Left renal cortex interstitium (tissue), 4 donors: ENCODE results near the gene SPDYE4. TPM values are rescaled to one million over a fixed set of nuclear protein-coding genes. Genes with fewer than 3 reads are reported as not detected.

Experiments used
- DNase-seq, 4 donors: peaks; one replicate each; pipeline ENCODE4 v3.0.0-alpha.2; 2013; ENCODE audit warnings: low read depth in 4 of 4, low spot score in 2 of 4, missing footprints in 1 of 4
- polyA plus RNA-seq, 4 donors: library from polyadenylated mRNA; unstranded; fragments of 120-200 nt; gene quantifications; one replicate each; pipeline ENCODE4 v1.2.1, GENCODE V29; 2013; ENCODE audit not compliant: insufficient read length in 4 of 4

The SPDYE4 gene
- polyA plus RNA-seq, 4 donors, result 0.43 TPM; not detected in 3

DNA sequence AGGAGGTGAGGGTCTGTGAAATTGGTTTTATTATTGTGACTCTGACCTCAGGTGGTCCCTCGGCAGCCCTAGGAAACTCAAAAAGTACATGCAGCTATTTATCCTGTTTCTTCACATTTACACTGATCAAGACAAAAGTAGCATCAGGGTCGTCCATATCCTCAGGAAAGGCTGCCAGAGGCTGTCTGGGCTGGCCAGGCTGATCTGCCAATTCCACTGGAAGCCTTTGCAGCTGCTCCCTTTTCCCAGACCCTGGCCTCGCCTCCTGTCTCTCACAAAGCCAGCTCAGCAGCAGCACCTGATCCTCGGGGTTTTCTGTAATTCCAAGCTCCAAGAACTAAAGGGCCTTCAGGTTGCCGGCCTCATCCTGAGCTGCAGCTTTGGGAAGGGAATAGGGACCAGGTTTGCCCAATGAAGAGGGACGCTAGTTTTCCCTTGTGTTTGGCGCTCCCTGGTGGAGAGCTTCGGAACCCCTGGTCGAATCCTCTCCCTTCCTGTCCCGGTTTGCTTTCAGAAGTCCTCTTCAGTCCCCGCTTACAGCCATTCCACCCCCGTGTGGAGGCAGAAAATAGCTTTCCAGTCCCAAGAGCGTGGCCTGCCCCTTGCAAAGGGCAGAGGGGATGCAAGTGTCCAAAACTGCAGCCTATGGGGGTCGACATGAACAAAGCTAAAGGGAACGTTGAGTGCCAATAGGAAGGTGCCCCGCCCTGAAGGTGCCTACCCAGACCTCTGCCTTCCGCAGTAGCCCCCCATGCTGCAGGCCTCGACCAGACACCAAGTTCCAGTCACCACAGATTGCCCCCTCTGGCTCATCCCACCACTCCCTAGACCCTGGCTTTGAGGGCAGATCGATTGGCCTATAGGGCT lies 27.4 kb upstream of the SPDYE4 start:
- peak; percentile 51 to 71 (median 62) for DNase-seq

DNA sequence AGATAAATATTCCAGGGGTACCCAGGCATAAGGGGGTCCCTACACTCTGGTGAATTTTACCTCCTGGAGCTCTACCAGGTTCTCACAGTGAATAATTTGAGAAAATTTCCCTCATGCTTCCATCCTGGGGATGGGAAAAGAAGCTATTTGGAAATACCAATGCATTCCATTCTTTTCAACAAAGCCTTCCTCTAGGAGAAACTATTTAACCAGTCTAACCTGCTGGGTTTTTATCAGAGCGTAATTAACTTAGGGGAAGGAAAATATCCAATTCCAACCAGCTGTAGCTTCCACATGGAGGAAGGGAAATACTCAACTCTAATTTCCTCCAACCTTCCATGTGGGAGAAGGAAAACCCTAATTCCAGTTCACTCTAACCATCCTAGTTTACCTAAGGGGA lies 23.8 kb upstream of the SPDYE4 start:
- no peak for DNase-seq

DNA sequence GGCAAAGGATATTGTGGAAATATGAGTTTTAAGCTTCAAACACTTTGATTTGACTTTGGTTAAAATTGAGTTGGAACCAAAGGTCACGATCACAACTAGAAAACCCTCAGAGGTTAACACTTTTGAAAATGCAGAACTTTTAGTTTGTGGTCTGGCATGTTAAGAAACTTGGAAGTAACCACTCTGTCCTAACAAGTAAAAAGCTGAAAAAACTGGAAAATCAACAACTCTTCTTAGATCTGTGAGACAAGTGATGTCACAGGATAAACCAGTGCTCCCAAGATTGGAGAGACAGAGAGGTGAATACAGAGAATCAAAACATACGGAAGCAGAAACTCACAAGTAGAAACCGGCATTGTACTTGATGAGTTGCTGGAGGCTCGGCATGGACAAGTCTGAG lies 23.4 kb upstream of the SPDYE4 start:
- DNase-seq, result no peak

DNA sequence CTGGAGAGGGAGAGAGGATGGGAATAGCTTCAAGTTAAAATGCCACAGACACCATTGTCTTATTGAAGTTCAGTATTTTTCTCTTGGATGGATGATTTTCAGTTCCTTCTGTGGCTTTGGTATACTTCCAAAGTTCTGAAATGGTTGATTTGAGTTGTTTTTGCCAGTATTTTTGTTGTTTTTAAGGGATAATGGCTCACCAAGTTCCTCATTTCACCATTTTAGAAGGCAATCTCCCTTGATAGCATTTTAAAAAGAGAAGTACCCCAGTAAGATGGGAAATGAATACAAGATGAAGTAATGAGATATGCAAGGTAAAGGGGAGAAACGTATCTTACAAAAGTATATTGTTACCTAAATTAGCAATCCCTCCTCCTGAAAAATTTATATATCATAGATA lies 18.5 kb upstream of the SPDYE4 start:
- DNase-seq, result no peak

DNA sequence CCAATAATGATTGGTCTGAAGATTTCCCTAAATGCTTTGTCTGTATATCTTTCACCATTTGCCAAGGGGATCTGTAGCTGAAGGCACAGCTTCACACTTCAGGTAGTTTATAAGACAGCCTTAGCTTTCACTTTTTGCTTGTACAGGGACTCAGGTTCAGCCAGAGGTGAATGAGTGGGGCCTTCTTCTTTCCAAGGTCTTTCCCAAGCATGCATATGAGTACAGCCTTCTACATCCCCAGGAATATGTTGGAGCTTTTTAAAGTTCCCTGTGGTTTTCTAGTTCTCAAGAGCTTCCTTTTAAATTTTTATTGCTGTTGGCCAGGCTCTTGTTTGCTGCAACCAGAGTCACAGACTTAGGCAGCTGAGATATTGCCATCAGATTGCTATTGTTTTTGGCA lies 17.9 kb upstream of the SPDYE4 start:
- DNase-seq, result no peak

DNA sequence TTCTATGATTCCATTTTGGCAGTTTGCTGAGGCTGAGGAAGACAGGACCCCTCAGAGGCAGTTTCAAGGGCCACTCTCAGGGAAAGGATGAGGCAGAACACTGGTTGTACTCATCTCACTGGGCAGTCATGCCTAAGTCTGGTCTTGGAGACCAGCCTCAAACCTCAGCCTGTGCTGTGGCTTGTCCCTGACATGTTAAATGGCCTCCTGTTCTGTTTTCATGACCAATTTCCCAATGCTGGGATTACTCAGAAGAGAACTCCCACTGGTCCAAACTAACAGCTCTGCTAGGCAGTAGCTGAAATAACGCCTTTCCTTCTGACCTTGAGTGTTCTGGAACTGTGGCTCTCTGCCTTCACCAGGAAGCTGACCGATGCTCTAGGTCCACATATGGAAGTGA lies 8.4 kb upstream of the SPDYE4 start:
- no peak for DNase-seq

DNA sequence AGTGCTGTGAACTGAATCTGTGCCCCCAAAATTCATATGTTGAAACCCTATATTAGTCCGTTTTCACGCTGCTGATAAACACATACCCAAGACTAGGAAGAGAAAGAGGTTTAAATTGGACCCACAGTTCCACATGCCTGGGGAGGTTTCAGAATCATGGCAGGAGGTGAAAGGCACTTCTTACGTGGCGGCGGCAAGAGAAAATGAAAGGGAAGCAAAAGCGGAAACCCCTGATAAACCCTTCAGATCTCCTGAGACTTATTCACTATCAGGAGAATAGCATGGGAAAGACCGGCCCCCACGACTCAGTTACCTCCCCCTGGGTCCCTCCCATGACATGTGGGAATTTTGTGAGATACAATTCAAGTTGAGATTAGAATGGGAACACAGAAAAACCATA lies 3.7 kb upstream of the SPDYE4 start:
- no peak for DNase-seq

DNA sequence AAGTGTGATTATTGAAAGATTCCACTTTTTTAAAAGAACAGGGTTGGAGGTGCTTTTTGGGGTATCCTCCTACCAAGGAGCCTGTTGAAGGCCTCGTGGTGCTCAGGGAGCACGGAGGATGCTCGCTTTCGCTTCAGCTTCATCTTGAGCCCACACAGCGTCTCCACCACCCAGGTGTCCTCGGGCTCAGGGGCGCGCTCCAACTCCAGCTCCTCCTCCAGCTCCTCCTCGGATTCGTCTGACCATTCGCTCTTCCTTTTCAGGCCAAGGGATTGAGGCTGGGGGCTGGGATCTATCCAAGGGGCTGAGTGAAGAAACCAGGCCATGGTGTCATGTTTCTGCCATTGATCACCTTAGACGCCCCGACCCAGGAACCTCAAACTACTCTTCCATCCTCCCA lies 1.2 kb downstream of the SPDYE4 start:
- DNase-seq, result no peak

DNA sequence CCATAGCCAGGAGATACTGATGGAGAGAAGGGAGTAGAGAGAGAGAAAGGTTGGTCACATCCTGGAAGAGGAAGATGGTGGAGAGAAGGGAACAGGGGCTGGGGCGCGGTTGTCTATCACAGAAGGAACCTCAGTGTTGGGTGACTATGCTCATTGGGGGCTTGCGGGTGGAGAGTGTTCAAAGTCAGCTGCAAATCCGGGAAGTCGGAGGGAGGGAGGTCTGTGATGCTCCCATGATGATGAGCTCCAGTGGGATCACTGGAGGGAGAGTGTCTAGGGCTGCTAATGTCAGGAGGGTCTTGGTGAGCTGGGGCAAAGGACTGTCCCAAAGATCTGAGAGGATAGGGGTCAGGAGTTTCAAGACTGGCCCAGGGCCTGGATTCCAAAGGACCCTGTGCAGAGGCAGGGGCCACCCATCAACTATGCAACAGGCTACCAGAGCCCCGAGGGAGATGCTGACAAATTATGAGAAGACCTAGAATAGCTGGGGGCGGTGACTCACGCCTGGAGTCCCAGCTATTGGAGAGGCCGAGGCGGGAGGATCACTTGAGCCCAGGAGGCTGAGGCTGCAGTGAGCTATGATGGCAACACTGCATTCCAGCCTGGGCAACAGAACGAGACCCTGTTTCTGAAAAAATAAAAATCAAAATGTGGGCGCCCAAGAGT lies 2.6 kb downstream of the SPDYE4 start:
- DNase-seq, result no peak

DNA sequence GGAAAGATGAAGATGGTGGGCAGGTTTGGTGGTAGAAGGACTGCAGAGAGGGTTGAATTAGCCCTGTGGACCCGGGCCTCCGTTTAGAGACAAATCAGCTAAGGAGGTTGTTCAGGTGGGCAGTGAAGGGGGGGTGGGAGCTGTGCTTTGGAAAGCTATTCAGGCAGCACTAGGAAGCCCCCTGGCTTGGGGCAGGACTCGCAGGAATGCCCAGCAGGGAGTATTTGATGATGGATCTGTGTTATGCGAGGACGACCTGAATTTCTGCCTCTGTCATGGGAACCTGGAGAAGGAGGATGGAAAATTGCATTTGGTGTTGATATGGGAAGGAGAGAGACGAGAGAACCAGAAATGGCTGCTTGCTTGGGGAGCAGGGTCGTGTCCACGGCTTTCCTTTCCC lies 3.5 kb downstream of the SPDYE4 start:
- no peak for DNase-seq

DNA sequence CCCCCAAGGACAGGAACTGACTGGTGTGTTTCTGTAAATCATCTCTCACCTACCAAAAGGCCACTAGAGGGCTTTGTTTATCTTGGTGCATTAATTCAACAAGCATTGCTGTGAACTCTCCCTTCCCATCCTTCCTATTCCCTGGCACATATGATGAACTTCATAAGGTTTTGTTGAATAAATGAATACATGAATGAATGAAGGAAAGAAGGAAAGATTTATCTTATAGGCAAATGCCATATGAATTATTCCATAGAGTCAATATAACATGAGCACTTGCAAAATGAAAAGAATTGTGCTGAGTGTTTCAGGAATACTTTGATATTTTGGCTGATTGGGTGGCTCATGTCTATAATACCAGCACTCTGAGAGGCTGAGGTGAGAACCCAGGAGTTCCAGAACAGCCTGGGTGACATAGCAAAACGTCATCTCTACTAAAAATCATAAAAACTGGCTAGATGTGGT lies 4.3 kb downstream of the SPDYE4 start:
- no peak for DNase-seq

DNA sequence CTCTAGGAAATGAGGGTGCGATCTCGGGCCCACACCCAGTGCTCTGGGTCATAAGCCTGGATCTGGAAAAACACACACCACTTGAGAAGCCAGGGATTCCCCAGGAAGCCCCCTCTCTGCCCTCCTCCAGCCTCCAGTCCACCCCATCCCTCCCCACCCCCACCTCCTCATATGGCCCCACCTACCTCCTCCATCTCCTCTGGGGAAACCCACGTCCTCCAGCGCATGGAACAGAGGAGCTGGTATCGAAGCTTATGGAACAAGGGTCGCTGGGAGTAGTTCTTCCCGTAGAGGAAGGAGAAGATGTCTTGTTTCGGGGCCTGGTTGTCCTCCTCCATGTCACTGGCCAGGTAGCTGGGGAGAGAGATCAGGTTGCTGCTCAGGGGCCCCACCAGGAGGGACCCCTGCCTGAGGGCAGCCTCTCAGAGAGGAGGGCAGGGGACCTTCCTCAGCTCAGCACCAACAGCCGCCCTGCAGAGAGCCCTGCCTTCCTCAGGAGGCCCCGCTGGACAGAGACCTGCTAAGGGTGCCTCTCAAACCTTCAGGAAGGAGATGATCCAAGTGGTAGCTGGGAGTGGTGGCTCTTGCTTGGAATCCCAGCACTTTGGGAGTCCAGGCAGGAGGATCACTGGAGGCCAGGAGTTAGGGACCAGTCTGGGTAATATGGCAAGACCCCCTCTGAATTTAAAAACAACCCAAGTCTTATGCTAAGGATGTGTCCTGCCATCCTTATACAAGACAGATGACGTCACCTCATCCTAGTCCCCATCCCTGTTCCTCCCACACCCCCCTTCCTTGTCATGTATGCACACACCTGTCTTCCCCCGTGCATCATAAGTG lies 5.0 kb downstream of the SPDYE4 start:
- DNase-seq, result no peak

DNA sequence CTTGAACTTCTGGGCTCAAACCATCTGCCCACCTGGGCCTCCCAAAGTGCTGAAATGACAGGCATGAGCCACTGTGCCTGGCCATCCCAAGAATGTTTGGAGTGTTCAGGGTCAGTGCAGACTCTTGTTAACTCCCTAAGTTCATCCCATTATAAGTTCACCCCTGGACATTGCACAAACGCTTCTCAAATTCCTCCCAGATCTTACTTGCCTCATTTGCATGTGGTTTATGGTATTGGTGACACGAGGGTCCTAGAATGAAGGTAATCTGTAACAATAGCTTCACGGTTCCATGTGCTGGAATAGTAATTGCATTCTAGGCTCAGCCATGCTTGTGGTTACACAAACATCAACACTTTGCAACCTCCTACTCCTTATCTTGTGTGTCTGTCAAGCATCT lies 8.7 kb downstream of the SPDYE4 start:
- no peak for DNase-seq

DNA sequence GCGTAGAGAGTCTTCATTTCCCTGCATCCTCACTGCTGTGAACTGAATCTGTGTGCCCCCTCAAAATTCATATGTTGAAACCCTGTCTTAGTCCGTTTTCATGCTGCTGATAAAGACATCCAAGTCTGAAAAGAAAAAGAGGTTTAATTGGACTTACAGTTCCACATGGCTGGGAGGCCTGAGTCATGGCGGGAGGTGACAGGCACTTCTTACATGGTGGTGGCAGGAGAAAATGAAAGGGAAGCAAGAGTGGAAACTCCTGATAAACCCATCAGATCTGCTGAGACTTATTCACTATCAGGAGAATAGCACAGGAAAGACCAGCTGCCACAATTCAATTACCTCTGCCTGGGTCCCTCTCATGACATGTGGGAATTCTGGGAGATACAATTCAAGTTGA lies 10.6 kb downstream of the SPDYE4 start:
- no peak for DNase-seq

DNA sequence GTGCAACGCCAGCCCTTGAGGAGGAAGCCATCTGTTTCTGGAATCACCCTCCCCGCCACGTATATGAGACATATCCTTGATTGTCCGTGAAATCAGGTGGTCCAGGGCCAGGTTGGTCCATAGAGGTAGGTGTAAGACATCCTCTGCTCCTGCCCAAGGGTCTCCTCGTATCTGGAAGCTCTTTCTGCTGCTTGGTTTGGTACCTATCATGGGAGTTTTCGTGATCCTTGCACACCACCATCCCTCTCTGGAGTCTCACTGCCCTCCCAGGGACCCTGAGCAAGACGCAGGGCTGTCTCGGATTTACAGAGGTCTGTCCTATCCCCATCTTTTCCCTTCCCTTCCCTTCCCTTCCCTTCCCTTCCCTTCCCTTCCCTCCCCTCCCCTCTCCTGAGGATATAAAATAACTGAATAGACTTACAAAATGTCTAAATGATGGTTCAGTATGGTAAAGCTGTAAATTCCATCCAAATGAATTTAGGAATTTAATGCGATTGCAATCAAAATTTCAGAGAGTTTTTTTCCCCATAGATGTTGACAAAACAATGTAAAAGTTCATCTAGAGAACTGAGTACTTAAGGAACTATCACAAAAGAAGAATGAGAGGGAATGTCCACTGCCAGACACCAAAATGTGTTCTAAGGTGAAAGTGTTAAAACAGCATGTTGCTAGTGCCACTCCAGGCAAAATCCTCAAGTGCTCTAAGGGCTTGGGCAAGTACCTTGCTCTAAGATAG lies 11.7 kb downstream of the SPDYE4 start:
- no peak for DNase-seq

DNA sequence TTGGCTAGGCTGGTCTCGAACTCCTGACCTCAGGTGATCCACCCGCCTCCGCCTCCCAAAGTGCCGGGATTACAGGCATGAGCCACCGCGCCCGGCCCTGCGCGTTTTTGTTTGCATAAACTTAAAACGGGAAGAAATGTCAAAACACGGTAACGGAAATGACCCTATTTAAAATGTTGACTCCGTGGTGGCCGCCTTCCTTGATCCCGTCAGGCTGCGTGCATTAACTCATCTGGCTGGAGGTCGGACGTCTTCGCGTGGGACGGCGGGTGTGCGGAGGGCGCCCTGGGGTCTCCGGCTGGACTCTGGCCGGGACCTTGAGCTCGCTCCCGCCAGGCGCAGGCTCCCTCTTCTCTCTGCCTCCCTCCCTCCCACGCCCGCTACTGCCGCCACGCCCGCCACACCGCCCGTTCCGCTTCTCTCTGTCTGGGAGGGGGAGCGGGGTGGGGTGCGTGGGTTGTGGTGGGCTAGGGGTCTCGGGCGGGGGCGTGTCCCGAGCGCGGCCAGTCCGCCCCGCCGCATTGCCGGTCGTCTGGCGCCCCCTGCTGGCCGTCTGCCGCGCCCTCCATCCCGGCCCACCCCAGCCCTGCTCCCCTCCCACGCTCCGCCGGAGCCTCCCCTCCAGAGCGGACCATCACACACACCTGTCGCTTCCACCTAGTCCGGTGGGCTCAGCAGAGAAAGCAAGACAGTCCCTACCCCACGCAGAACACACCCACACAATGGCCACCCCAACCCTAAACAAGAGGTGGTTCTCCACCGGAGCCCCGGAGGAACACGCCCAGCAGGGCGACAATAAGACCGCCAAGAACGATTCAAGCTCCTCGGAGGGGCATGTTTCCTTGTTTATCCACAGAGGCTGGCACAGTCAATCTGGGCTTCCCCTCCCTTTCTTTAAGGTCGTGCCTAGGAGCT lies 12.5 kb downstream of the SPDYE4 start:
- peak; percentile 55 to 68 (median 60) for DNase-seq

DNA sequence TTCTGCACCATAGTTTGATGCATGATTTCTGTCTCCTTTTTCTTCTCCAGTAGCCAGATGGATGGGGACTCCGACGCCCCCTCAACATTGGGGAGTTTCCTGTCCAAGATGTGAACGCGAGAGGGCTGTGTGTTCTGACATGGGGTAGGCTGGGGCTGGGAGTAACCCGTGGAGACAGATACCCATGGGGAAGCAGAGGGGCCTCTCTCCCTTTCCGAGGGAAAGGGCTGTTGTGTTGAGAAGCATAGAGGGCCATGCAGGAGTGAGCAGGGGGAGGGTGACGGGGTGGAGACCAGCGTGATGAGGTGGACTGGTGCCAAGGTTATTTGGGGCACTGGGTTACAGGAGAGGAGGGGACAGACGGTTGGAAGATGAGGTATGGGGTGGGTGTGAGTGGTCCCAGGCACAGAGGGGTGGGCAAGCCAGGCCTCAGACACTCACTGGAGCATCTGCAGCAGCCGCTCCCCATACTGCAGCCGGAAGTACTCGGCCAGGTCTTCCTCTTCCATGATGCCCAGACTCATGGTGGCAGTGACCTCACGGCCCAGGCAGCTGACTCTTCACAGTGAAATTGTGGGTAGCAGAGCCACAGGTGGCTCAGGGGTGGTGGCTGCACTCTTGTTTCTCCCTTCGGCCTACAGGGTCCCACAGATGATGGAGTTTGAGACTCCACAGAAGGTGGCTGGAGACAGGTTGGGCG lies 14.1 kb downstream of the SPDYE4 start:
- DNase-seq, result no peak

DNA sequence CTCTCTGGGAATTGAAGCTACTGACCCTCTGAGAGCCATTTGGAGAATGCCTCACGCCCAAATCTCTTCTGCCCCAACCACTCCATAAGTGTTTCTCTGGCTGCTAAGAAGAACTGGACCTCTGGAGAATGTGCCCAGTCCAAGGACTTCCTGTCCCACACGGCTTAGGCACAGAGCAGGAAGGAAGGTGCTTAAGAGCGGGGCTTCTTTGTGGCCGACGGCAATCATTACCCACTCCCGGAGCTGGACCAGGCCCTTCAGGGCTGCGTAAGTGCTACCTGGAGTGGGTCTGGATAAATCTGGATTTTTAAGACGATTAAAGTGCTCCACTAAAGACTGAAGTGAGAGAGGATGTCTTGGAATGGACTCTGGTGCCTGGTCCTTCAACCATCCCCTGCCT lies 15.5 kb downstream of the SPDYE4 start:
- DNase-seq, result no peak

DNA sequence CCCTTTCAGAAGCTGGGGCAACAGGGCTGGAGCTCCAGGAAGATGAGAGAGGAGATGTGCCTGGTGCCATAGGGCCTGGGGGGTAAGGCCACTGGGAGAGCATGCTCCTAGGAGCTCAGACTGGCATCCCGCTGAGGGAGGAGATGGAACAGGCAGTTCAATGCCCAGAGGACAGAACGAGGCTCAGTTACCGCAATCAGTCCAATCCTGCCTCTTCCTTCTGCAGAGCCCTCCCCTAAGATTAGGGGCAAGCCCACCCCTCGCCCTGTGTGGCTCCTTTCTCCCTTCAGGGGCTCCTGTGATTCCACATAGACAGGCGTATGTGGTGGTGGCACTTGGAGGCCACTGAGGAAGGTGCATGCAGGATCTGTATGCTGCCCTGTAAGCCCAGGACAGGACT lies 16.1 kb downstream of the SPDYE4 start:
- no peak for DNase-seq
